Measurements from ENCODE around the gene LPCAT2. TPM values are rescaled to one million over a fixed set of nuclear protein-coding genes. Genes with fewer than 3 reads are reported as not detected.

The LPCAT2 gene
- total RNA-seq, 6 donors from 2014 or later = 14.4 to 33.9 (median 26.9) TPM

DNA sequence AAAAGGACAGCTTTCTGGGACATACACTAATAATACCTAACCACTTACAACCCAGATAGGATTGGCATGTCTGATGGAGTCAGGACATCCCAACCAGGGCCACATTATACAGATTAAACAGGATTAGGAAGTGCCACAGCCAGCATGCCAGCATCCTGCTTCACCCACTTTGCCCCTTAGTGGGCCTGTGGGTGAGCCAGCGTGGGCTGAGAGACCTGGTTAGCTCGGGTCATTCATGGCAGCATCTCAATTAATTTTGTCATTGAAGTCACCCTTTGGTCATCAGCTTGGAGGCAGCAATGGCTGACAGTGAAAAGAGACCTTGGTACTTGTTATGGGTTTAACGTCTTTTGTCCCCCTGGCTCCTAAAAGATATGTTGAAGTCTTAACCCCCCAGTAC, 117.0 kb downstream of the LPCAT2 start:
- no peaks in the 10 kb centered on the region for H3K9me3 ChIP-seq
- no peak for DNase-seq
- H3K27ac ChIP-seq = no peak overlapping the region
- H3K36me3 ChIP-seq = no peaks in the 10 kb centered on the region
- H3K27me3 ChIP-seq = no peaks in the 10 kb centered on the region
- WGBS, 2 donors = 75 to 95% methylated on average over 3 of the region's 3 CpGs
- TF ChIP-seq POLR2A (IDR thresholded peaks at IDR 0.05) (no peak), POLR2AphosphoS5 (IDR thresholded peaks at IDR 0.05) (no peak), EP300 (IDR thresholded peaks at IDR 0.05) (no peak)
- TF ChIP-seq, protein P1, sequence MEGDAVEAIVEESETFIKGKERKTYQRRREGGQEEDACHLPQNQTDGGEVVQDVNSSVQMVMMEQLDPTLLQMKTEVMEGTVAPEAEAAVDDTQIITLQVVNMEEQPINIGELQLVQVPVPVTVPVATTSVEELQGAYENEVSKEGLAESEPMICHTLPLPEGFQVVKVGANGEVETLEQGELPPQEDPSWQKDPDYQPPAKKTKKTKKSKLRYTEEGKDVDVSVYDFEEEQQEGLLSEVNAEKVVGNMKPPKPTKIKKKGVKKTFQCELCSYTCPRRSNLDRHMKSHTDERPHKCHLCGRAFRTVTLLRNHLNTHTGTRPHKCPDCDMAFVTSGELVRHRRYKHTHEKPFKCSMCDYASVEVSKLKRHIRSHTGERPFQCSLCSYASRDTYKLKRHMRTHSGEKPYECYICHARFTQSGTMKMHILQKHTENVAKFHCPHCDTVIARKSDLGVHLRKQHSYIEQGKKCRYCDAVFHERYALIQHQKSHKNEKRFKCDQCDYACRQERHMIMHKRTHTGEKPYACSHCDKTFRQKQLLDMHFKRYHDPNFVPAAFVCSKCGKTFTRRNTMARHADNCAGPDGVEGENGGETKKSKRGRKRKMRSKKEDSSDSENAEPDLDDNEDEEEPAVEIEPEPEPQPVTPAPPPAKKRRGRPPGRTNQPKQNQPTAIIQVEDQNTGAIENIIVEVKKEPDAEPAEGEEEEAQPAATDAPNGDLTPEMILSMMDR (IDR thresholded peaks at IDR 0.05) = no peak
- ATAC-seq (ENCODE audit: low FRiP score in 2 of 2) = no peak
- no peak overlapping the region for H3K4me3 ChIP-seq
- H3K4me1 ChIP-seq = no peaks in the 10 kb centered on the region

DNA sequence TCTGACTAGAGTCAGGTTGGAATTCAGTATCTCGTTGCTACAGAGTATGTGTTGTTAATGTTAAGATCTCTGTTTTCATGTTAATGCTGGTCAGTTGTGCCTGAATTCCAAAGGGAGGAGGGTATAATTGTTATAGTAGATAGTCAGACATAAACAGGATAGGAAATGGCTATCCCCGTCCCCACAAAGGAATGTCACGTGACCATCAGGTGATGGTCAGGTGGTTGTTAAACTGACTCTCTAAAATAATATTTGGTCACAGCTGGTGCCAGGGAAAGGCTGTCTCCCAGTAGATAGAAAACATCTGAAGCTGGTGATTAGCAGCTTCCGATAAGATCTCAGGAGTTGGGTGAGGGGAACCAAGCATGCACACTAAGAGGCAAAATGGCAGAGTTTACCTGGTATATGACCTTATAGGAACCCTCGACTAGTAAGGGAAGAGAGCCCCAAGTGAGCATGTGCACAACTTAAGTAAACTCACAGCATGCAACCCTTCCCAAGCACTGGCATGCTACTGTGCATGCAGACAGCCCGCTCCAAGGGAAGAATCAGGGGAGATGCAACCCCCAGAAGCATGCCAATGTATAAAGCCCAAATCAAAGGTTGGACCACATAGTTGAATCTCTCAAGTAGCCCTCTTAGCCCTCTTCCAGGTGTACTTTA, 119.6 kb downstream of the LPCAT2 start:
- ATAC-seq (ENCODE audit: low FRiP score in 2 of 2) (no peak), DNase-seq (no peak)
- 66 to 74% methylated on average over 6 of the region's 6 CpGs for WGBS, 2 donors
- Histone ChIP-seq H3K9me3 (no peaks in the 10 kb centered on the region), H3K4me3 (no peak overlapping the region), H3K27ac (no peak overlapping the region), H3K4me1 (no peaks in the 10 kb centered on the region), H3K27me3 (no peaks in the 10 kb centered on the region), H3K36me3 (no peaks in the 10 kb centered on the region)
- TF ChIP-seq POLR2AphosphoS5 (IDR thresholded peaks at IDR 0.05) = no peak
- TF ChIP-seq, protein P1 (IDR thresholded peaks at IDR 0.05) = no peak
- TF ChIP-seq EP300 (IDR thresholded peaks at IDR 0.05) = no peak
- TF ChIP-seq POLR2A (IDR thresholded peaks at IDR 0.05) = no peak

DNA sequence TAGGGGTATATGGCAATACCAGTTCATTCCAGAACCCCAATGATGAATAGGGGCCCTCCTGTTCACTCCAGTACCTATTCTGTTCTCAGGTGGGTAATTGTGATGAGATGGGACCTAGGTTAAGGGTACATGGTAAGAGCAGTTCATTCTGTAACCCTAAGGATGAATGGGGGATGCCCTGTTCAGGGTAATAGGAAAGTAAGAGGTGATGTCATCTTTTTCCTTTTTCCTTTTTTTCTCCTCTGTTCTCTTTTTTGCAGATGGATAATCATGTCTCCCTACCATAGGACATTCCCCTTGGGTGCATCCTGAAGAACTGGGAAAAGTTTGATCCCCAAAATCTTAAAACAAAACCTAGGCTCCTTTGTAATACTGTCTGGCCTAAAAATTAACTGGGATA, 121.9 kb downstream of the LPCAT2 start:
- no peak for TF ChIP-seq EP300 (IDR thresholded peaks at IDR 0.05)
- no peak for TF ChIP-seq POLR2A (IDR thresholded peaks at IDR 0.05)
- TF ChIP-seq POLR2AphosphoS5 (IDR thresholded peaks at IDR 0.05) = no peak
- Histone ChIP-seq H3K4me1 (peaks cover 0 to 6% (median 0%) of the 10 kb centered on the region in 4 donors), H3K36me3 (no peaks in the 10 kb centered on the region), H3K27me3 (no peaks in the 10 kb centered on the region), H3K9me3 (no peaks in the 10 kb centered on the region), H3K27ac (no peak overlapping the region), H3K4me3 (no peak overlapping the region)
- ATAC-seq (ENCODE audit: low FRiP score in 2 of 2) (no peak), DNase-seq (no peak)

DNA sequence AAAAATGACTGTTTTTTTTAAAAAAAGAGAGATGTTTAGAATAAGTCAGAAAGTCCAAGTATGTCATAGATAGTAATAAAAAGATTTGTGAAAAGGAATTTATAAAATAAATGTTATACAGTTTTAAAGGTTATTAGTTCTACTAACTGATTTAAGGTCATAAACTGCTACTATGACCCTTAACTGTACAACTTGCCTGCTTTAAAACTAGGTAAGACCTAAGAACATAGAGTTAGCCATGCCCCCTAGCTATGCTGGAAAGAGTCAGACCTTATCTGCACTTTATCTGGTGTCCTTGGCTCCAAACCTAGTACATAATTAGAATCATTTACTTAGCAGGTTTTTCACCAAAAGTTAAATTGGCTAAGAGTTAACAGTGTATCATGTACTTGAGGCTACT, 123.4 kb downstream of the LPCAT2 start:
- DNase-seq = no peak
- no peaks in the 10 kb centered on the region for H3K36me3 ChIP-seq
- no peaks in the 10 kb centered on the region for H3K9me3 ChIP-seq
- no peak for ATAC-seq (ENCODE audit: low FRiP score in 2 of 2)
- peaks cover 0 to 6% (median 0%) of the 10 kb centered on the region in 4 donors for H3K4me1 ChIP-seq
- H3K4me3 ChIP-seq = no peak overlapping the region
- TF ChIP-seq, protein P1 (IDR thresholded peaks at IDR 0.05) = no peak
- TF ChIP-seq POLR2AphosphoS5 (IDR thresholded peaks at IDR 0.05) (no peak), POLR2A (IDR thresholded peaks at IDR 0.05) (no peak), EP300 (IDR thresholded peaks at IDR 0.05) (no peak)
- no peak overlapping the region for H3K27ac ChIP-seq
- H3K27me3 ChIP-seq = no peaks in the 10 kb centered on the region

DNA sequence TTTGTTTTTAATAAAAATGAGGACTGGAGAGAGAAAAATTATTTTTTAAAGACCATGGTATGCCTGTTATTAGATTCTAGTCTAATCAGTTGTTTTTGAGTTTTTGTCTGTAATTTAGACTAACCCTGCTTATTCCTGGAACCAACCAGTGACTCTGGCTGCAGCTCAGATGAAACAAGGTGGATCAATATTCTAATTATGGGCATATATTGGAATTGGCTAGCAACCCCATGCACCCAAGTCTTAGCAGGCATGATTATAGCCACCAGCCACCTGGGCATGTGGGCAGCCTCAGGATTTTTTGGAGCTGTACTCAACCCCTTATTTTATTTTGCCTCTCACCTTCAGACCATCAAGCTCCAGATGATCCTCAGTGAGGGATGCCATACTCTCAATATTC, 125.3 kb downstream of the LPCAT2 start:
- no peaks in the 10 kb centered on the region for H3K36me3 ChIP-seq
- DNase-seq (no peak), ATAC-seq (ENCODE audit: low FRiP score in 2 of 2) (no peak)
- TF ChIP-seq, protein P1 (IDR thresholded peaks at IDR 0.05) = no peak
- TF ChIP-seq EP300 (IDR thresholded peaks at IDR 0.05) (no peak), POLR2AphosphoS5 (IDR thresholded peaks at IDR 0.05) (no peak), POLR2A (IDR thresholded peaks at IDR 0.05) (no peak)
- H3K27ac ChIP-seq = no peak overlapping the region
- no peak overlapping the region for H3K4me3 ChIP-seq
- H3K4me1 ChIP-seq = peaks cover 0 to 6% (median 0%) of the 10 kb centered on the region in 4 donors
- H3K27me3 ChIP-seq = no peaks in the 10 kb centered on the region
- H3K9me3 ChIP-seq = no peaks in the 10 kb centered on the region

Other genes with a start within 250 kb of the LPCAT2 start
- gene IRX6, start 184.9 kb upstream of the LPCAT2 start, total RNA-seq = 10 to 100 TPM in 1 of 6 donors, 1 to 10 TPM in 5; 2.1 to 10.3 (median 4.3) TPM
- 100 to 1,000 TPM in 4 of 6 donors, 10 to 100 TPM in 2; 45.7 to 265 (median 143) TPM for gene MMP2, start 29.9 kb upstream of the LPCAT2 start, total RNA-seq
- 1 to 10 TPM in 4 of 6 donors, under 1 TPM in 1, not detected in 1; 0.72 to 3.1 (median 2.1) TPM for gene CAPNS2, start 57.6 kb downstream of the LPCAT2 start, total RNA-seq
- under 1 TPM in 1 of 6 donors, not detected in 5; 0.20 TPM for gene SLC6A2, start 146.9 kb downstream of the LPCAT2 start, total RNA-seq